GM18498 (cell line): ENCODE measurements around the gene RASIP1.
"Not testable (repeated sequence)": the region's sequence is repeated elsewhere in the genome, so short reads cannot be mapped to it uniquely, and the experiment has no call there.

Source experiments
- ATAC-seq: cut with Tn5 transposase; IDR thresholded peaks from one replicate; pipeline ENCODE4 v1.9.1; 2021; ENCODE audit warnings: mild to moderate bottlenecking, moderate library complexity; ENCODE audit not compliant: unreplicated experiment

The RASIP1 gene, protein sequence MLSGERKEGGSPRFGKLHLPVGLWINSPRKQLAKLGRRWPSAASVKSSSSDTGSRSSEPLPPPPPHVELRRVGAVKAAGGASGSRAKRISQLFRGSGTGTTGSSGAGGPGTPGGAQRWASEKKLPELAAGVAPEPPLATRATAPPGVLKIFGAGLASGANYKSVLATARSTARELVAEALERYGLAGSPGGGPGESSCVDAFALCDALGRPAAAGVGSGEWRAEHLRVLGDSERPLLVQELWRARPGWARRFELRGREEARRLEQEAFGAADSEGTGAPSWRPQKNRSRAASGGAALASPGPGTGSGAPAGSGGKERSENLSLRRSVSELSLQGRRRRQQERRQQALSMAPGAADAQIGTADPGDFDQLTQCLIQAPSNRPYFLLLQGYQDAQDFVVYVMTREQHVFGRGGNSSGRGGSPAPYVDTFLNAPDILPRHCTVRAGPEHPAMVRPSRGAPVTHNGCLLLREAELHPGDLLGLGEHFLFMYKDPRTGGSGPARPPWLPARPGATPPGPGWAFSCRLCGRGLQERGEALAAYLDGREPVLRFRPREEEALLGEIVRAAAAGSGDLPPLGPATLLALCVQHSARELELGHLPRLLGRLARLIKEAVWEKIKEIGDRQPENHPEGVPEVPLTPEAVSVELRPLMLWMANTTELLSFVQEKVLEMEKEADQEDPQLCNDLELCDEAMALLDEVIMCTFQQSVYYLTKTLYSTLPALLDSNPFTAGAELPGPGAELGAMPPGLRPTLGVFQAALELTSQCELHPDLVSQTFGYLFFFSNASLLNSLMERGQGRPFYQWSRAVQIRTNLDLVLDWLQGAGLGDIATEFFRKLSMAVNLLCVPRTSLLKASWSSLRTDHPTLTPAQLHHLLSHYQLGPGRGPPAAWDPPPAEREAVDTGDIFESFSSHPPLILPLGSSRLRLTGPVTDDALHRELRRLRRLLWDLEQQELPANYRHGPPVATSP

DNA sequence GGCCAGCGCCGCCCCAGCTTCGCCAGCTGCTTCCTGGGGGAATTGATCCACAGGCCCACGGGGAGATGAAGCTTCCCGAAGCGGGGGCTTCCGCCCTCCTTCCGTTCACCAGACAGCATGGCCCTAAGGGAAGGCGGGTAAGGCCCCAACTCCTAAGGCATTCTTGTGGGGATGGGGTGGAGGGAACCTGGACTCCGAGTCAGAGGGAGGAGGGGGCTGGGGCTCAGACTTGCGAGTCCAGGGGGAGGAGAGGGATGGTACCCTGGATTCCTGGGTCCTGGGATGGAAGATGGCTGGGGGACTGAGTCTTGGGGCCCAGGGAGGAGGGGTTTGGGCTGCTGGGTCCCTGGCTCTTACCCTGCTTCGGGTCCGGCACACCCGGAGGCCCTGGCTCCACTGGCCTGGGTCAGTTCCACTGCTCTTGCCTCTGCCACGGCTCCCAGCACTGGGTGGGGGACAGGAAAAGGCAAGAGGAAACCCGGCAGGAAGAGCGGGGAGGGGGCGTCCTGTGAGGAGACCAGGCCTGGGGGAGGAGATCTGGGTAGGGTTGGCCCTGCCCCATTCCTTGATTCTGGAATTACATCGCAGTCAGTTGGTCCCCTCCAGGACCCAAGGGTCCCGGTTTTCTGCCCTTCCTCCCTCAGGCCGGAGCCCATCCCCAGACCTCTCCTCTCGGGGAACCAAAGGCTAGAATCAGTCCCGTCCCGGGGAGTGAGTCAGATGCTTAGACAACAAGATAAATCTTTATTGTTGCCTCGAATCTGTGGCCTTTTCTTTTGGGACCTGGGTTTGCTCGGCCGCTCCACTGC lies at the start of gene RASIP1:
TSS of gene RASIP1 (minus strand) at position 447 of the 809 bp plus-strand sequence. CDS start at position 119, 328 bp downstream.
- ATAC-seq, result no peak

- ATAC-seq, result not testable (repeated sequence)
Observed at GRCh38 chr19:48787331-48787730, 46.9 kb upstream of the RASIP1 start.

DNA sequence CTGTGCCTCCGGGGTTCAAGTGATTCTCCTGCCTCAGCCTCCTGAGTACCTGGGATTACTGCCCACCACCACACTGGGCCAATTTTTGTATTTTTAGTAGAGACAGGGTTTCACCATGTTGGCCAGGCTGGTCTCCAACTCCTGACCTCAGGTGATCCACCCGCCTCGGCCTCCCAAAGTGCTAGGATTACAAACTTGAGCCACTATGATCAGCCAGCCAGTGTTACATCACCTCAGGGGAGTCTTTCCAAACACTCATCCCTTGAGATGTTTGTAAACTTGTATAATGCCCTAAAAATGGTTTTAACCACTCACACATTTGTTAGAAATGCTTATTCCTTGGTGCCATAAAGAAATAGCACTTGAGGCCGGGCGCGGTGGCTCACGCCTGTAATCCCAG lies 46.0 kb upstream of the RASIP1 start:
- ATAC-seq, result not testable (repeated sequence)

GRCh38 chr19:48784527-48784926 lies 44.1 kb upstream of the RASIP1 start:
- no peak for ATAC-seq

GRCh38 chr19:48780631-48781391 lies 40.4 kb upstream of the RASIP1 start:
- no peak for ATAC-seq

DNA sequence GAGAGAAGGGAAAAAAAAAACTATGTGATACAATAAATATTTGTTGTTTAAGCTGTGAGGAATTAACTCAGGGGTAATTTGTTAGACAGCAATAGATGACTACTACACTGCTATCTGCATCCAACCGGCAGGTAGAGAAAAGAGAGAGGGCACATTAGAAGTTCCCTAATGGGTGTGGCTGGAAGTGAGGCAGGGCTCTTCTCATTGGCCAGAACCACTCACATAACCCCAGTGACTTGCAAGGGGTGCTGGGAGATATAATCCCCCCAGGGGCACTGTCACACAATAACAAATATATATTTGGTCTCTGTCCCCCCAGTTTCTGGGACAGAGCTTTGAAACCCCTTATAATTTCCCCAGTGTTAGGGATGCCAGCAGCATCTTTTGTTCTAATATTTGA lies 39.2 kb upstream of the RASIP1 start:
- ATAC-seq, result no peak

GRCh38 chr19:48777720-48778119 lies 37.3 kb upstream of the RASIP1 start:
- no peak for ATAC-seq

DNA sequence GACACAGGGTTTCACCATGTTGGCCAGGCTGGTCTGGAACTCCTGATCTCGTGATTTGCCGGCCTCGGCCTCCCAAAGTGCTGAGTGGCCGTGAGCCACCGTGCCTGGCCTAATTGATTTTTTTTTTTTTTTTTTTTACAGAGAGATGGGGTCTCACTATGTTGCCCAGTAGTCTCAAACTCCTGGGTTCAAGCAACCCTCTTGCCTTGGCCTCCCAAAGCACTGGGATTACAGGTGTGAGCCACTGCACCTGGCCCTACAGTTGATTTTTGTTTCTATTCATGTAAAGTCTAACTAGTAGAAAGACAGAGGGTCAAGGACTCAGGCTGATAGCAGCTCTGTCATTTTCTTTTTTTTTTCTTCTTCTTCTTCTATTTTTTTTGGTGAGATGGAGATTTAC lies 36.7 kb upstream of the RASIP1 start:
- ATAC-seq, result no peak

GRCh38 chr19:48772503-48772953 lies 32.1 kb upstream of the RASIP1 start:
- ATAC-seq, result no peak

- no peak for ATAC-seq
Observed at GRCh38 chr19:48770734-48771472, 30.5 kb upstream of the RASIP1 start.

- no peak for ATAC-seq
Observed at GRCh38 chr19:48770266-48770665, 29.9 kb upstream of the RASIP1 start.

GRCh38 chr19:48768994-48769713 lies 28.7 kb upstream of the RASIP1 start:
- no peak for ATAC-seq

DNA sequence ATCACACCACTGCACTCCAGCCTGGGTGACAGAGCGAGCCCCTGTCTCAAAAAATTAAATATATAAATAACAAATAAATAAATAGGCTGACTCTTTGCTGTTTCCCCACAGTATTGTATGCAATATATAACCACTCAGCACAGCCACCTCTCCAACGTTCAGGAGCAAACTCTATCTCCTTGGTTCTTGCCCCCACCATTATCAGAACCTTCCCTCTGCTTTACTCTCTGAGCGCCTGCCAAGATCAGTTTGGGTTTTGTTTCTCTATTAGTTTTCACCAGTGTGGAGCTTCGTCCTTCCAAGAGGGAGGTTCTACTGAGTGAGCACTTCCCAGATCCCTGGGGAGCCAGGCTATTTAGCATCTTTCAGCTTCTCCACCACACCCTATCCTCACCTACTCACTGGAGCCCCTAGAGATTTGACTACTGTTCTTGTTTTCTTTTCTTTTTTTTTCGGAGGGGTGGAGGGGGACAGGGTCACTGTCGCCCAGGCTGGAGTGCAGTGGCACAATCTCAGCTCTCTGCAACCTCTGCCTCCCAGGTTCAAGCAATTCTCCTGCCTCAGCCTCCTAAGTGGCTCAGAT lies 27.9 kb upstream of the RASIP1 start:
- ATAC-seq, result not testable (repeated sequence)

DNA sequence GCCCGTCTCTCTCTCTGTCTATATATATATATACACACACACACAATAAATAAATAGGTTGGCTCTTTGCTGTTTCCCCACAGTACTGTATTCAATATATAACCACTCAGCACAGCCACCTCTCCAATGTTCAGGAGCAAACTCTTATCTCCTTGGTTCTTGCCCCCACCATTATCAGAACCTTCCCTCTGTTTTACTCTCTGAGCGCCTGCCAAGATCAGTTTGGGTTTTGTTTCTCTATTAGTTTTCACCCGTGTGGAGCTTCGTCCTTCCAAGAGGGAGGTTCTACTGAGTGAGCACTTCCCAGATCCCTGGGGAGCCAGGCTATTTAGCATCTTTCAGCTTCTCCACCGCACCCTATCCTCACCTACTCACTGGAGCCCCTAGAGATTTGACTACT lies 25.4 kb upstream of the RASIP1 start:
- not testable (repeated sequence) for ATAC-seq

DNA sequence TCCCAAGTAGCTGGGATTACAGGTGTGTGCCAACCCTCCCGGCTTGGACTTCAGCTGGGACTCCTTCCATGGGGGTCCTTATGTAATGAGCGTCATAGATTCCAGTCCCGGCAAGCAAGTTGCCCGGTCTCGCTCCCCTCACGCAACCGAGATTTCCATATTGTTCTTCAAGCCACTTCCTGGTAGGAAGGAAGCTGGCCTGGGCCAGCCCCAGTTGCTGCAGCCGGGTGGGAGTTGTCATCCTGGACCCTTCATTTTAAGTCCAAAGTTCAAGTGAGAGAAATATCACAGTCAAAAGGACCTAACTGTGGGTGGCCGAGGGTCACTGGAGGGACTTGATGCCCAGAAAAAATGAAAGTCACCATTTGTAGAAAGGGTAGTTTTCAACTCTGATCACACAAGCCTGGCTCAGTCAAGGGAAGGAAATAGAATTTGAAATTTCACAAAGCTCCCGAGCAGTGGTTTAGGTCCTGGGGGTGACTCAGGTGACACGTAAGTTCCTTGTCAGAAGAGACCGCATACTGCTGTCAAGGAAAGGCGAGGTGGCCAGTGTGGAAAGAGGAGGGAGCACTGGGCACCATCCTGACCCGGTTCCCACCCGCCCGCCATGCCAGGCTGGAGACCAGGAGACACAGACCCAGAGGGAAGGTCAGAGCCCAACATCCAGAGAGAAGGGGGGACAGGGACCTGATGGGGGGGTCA lies 20.2 kb upstream of the RASIP1 start:
- no peak for ATAC-seq

DNA sequence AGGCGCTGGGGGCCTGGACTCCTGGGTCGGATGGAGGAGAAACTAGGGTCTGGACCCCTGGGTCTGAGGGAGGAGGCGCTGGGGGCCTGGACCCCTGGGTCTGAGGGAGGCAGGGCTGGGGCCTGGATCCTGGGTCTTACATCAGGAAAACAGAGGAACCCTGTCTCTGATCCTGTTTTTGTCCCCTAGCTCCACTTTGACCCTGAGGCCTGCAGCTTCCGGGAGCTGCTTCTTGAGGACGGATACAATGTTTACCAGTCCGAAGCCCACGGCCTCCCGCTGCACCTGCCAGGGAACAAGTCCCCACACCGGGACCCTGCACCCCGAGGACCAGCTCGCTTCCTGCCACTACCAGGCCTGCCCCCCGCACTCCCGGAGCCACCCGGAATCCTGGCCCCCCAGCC lies 17.3 kb upstream of the RASIP1 start:
- ATAC-seq, result no peak

DNA sequence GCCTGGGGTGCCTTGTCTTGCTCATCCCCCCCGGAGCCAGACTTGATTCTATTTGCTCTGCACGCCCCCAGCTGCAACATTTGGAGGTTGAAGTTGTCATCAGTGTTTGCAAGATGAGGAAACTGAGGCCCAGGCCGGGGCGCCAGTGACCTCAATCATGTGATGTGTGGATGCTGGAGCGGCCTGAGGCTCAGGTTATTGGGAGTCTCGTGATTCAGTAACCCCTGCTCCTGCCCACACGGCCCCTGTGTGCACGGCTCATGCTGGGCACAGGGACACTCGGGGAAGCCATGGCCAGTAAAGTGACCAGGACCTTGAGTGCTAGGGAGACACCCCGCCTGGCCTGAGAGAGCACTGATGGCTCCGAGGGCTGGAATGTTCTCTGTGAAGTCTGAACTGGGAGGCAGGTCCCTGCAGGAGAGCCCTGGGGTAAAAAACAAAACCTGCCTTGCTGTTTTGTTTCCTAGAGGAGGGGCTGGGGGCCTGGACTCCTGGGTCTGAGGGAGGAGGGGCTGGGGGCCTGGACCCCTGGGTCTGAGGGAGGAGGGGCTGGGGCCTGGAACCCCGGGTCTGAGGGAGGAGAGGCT lies 16.8 kb upstream of the RASIP1 start:
- ATAC-seq, result no peak
